Fibroblast of mammary gland (primary cell): Measurements from ENCODE around the gene UBASH3A.

ENCODE experiments used
- DNase-seq: peaks from one replicate; pipeline ENCODE4 v3.0.0-alpha.2; 2010; ENCODE audit warnings: low read depth
- H3K4me3 ChIP-seq: 2 replicates; pipeline ENCODE4 v1.5.1; 2011; ENCODE audit warnings: low read depth, mild to moderate bottlenecking, low read length, moderate library complexity; ENCODE audit not compliant: control insufficient read depth
- TF ChIP-seq, protein P1 (sequence below): conservative IDR thresholded peaks from 2 replicates; pipeline ENCODE4 v1.5.1; 2011; ENCODE audit warnings: low read depth, low read length, inconsistent platforms; ENCODE audit not compliant: control insufficient read depth, insufficient read depth

The UBASH3A gene

GRCh38 chr21:42366292-42367010 is 37.3 kb upstream of the UBASH3A start, which contains the start of gene TFF1:
TFF1 (minus strand) TSS chr21:42366535; CDS start chr21:42366495, 40 bp downstream.
- TF ChIP-seq, protein P1, sequence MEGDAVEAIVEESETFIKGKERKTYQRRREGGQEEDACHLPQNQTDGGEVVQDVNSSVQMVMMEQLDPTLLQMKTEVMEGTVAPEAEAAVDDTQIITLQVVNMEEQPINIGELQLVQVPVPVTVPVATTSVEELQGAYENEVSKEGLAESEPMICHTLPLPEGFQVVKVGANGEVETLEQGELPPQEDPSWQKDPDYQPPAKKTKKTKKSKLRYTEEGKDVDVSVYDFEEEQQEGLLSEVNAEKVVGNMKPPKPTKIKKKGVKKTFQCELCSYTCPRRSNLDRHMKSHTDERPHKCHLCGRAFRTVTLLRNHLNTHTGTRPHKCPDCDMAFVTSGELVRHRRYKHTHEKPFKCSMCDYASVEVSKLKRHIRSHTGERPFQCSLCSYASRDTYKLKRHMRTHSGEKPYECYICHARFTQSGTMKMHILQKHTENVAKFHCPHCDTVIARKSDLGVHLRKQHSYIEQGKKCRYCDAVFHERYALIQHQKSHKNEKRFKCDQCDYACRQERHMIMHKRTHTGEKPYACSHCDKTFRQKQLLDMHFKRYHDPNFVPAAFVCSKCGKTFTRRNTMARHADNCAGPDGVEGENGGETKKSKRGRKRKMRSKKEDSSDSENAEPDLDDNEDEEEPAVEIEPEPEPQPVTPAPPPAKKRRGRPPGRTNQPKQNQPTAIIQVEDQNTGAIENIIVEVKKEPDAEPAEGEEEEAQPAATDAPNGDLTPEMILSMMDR: no peak
- H3K4me3 ChIP-seq: no peak within 1 kb of the TSS
- DNase-seq: no peak

DNA sequence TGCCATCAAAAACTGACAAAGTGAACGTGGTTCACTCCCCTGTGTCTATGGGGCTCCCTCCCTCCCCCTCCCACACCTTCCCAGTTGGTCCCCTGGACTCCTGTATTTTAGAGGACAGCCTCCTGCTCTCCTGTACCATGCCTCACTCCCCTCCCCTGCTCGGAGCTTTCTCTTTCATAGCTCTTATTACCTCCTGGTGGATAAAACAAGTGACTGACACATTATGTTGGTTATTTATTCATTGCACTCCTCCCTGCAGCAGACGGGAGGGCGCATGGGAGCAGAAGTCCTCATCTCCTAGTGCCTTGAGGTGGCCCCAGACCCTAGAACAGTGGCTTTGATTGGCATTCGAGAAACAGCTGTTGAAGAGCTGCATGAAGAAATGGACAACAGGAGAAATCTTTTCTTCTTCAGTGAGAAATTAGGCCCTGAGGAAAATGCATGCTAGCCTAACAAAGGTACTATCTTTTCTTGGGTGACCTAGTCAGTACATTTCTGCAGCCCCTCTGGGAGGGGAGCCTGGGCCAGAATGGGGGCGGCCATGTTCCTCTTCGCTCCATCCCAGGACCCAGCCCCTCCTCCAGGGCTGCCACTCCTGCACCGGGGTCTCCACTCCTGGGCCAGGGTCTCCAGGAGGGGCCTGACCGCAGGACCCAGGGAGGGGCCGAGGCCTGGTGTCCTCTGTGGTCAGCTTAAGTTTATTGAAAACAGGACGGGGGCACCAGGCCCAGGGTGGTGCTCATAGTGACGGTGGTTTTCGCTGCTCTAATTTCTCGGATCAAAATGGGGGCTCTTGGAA is 36.1 kb upstream of the UBASH3A start:
- DNase-seq: no peak
- H3K4me3 ChIP-seq: no peak overlapping the region
- TF ChIP-seq, protein P1: no peak

GRCh38 chr21:42369821-42370220 is 33.9 kb upstream of the UBASH3A start:
- no peak overlapping the region for H3K4me3 ChIP-seq
- TF ChIP-seq, protein P1: no peak
- no peak for DNase-seq

DNA sequence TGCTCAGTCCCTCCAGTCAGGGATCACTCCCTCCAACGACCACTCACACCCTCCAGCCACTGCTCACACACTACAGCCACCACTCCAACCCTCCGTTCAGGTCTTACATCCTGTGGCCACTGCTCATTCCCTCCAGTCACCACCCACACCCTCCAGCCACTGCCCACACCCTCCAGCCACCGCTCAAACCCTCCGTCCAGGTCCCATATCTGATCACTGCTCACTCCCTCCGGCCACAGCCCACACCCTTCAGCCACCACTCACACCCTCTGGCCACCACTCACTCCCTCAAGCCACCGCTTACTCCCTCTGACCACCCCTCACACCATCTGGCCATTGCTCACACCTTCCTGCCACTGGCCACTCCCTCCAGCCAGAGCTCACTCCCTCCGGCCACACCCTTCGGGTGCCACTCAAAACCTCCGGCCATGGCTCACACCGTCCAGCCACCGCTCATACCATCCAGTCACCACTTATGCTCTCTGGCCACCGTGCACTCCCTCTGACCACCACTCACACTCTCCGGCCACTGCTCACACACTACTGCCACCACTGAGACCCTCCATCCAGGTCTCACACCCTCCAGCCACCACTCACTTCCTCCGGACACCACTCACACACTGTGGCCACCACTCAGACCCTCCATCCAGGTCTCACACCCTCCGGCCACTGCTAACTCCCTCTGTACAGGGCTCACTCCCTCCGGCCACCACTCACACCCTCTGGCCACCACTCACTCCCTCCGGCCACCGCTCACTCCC is 32.6 kb upstream of the UBASH3A start:
- TF ChIP-seq, protein P1: no peak
- no peak for DNase-seq
- no peak overlapping the region for H3K4me3 ChIP-seq

- TF ChIP-seq, protein P1: no peak
- no peak overlapping the region for H3K4me3 ChIP-seq
- no peak for DNase-seq
These were observed 30.4 kb upstream of the UBASH3A start for GRCh38 chr21:42373196-42373907.

- no peak for DNase-seq
- no peak overlapping the region for H3K4me3 ChIP-seq
- TF ChIP-seq, protein P1: no peak
These were observed 29.7 kb upstream of the UBASH3A start for GRCh38 chr21:42373908-42374455.
